KMS-11 (cell line): ENCODE data around the gene NCAPD2.
"Not testable (repeated sequence)": the region's sequence is repeated elsewhere in the genome, so short reads cannot be mapped to it uniquely, and the experiment has no call there.

Source experiments
- H2AFZ ChIP-seq: fragments of 200-600 bp; sonication (generic); 2 replicates; pipeline ENCODE4 v1.6.1; 2016; ENCODE audit warnings: antibody characterized with exemption, mixed run types, low read depth
- H3K27ac ChIP-seq: fragments of 200-600 bp; sonication (generic); 2 replicates; pipeline ENCODE4 v1.6.1; 2016; ENCODE audit warnings: mild to moderate bottlenecking, mixed run types
- H3K27me3 ChIP-seq: fragments of 200-600 bp; sonication (generic); 2 replicates; pipeline ENCODE4 v1.6.1; 2017; ENCODE audit warnings: mild to moderate bottlenecking, low read depth, mixed run types, moderate library complexity; ENCODE audit not compliant: insufficient read depth
- H3K36me3 ChIP-seq: fragments of 200-600 bp; sonication (generic); 2 replicates; pipeline ENCODE4 v1.6.1; 2017; ENCODE audit warnings: mild to moderate bottlenecking, mixed run types; ENCODE audit not compliant: insufficient read depth
- H3K4me1 ChIP-seq: fragments of 200-600 bp; sonication (generic); 2 replicates; pipeline ENCODE4 v1.6.1; 2016; ENCODE audit warnings: mild to moderate bottlenecking, low read depth, mixed run types; ENCODE audit not compliant: poor library complexity, severe bottlenecking
- H3K4me2 ChIP-seq: fragments of 200-600 bp; sonication (generic); 2 replicates; pipeline ENCODE4 v1.7.0; 2016; ENCODE audit warnings: mild to moderate bottlenecking, mixed run types
- H3K4me3 ChIP-seq: fragments of 200-600 bp; sonication (generic); IDR thresholded peaks from 2 replicates; pipeline ENCODE4 v1.6.1; 2017; ENCODE audit warnings: low read depth, low read length, mixed read lengths; ENCODE audit not compliant: insufficient read depth
- H3K79me2 ChIP-seq: fragments of 200-600 bp; sonication (generic); 2 replicates; pipeline ENCODE4 v1.6.1; 2016; ENCODE audit warnings: low read depth, mixed run types; ENCODE audit not compliant: insufficient read depth
- H3K9ac ChIP-seq: fragments of 200-600 bp; sonication (generic); 2 replicates; pipeline ENCODE4 v1.6.1; 2016; ENCODE audit warnings: mild to moderate bottlenecking, mixed run types
- H4K20me1 ChIP-seq: fragments of 200-600 bp; sonication (generic); 2 replicates; pipeline ENCODE4 v1.6.1; 2016; ENCODE audit warnings: mild to moderate bottlenecking, mixed run types; ENCODE audit not compliant: insufficient read depth
- CTCF ChIP-seq: fragments of 200-600 bp; sonication (generic); conservative IDR thresholded peaks from 2 replicates; pipeline ENCODE4 v1.6.1; 2017; ENCODE audit warnings: low read depth, mild to moderate bottlenecking, antibody characterized with exemption, low read length, moderate library complexity, mixed read lengths

Gene NCAPD2

GRCh38 chr12:6553051-6553868 lies 59.4 kb downstream of the NCAPD2 start:
- Histone ChIP-seq H3K27ac (no peak overlapping the region), H3K36me3 (no peaks in the 10 kb centered on the region; the same call in 1 of the 2 replicates), H3K27me3 (no peaks in the 10 kb centered on the region), H3K9ac (no peak overlapping the region), H3K4me3 (no peak overlapping the region), H3K79me2 (peaks cover 7% of the 10 kb centered on the region), H3K4me2 (no peak overlapping the region), H4K20me1 (no peaks in the 10 kb centered on the region), H2AFZ (no peak overlapping the region), H3K4me1 (peaks cover 4% of the 10 kb centered on the region)
- no peak for TF ChIP-seq CTCF

- H3K9ac ChIP-seq = no peak overlapping the region
- H3K4me1 ChIP-seq = peaks cover 4% of the 10 kb centered on the region
- no peaks in the 10 kb centered on the region; the same call in 1 of the 2 replicates for H3K36me3 ChIP-seq
- no peak overlapping the region for H2AFZ ChIP-seq
- TF ChIP-seq CTCF = peak; percentile 38
- no peak overlapping the region for H3K4me3 ChIP-seq
- H3K27ac ChIP-seq = no peak overlapping the region
- peaks cover 7% of the 10 kb centered on the region for H3K79me2 ChIP-seq
- H4K20me1 ChIP-seq = no peaks in the 10 kb centered on the region
- H3K27me3 ChIP-seq = no peaks in the 10 kb centered on the region
- peak overlapping the region; percentile 73 for H3K4me2 ChIP-seq
Observed at GRCh38 chr12:6554168-6555017, 60.5 kb downstream of the NCAPD2 start.

- Histone ChIP-seq H3K79me2 (peaks cover 7% of the 10 kb centered on the region), H3K27ac (no peak overlapping the region), H3K4me2 (peak overlapping the region; percentile 73), H2AFZ (peak overlapping the region; percentile 69; the same call in 1 of the 2 replicates), H4K20me1 (no peaks in the 10 kb centered on the region), H3K27me3 (no peaks in the 10 kb centered on the region), H3K9ac (no peak overlapping the region; the same call in 1 of the 2 replicates), H3K36me3 (no peaks in the 10 kb centered on the region; the same call in 1 of the 2 replicates), H3K4me3 (no peak overlapping the region), H3K4me1 (peaks cover 4% of the 10 kb centered on the region)
- no peak for TF ChIP-seq CTCF
Observed at GRCh38 chr12:6555018-6555691, 61.3 kb downstream of the NCAPD2 start.

GRCh38 chr12:6556496-6556817 lies 62.6 kb downstream of the NCAPD2 start:
- not testable (repeated sequence) for H3K79me2 ChIP-seq, H4K20me1 ChIP-seq, H2AFZ ChIP-seq, H3K4me2 ChIP-seq, H3K36me3 ChIP-seq, H3K27me3 ChIP-seq, H3K9ac ChIP-seq, H3K4me3 ChIP-seq, H3K4me1 ChIP-seq, H3K27ac ChIP-seq
